Measurements from ENCODE around the gene SLC26A9.

Gene SLC26A9

DNA sequence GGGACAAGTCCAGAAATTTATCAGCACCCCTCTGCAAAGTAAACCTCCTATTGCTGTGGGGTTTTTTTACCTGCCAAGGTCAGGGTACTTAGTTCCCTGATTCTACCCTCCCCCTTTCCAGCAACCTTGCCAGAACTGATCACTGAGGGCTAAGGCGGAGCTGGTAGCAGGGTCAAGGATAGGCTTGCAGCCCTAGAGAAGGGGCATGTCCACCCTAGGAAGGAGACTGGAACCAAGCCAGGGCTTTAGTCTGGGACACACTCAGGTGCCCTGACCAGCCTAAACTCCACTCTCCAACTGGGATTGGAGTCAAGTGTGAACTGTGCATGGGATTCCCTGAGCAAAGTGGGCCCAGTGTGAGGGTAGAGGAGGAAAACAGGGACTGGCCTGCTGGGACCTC is 6.5 kb upstream of the SLC26A9 start:
- no peak overlapping the region for H3K27ac ChIP-seq (replicated peaks)
- TF ChIP-seq GABPA (IDR thresholded peaks at IDR 0.05; ENCODE audit: low read depth) (no peak), POLR2AphosphoS5 (IDR thresholded peaks at IDR 0.05; ENCODE audit: low read depth) (no peak), SPI1 (IDR thresholded peaks at IDR 0.05; ENCODE audit: borderline replicate concordance, low read depth) (no peak), CTCF (IDR thresholded peaks at IDR 0.05; ENCODE audit: insufficient read depth, low read length) (no peak), REST (IDR thresholded peaks at IDR 0.05; ENCODE audit: insufficient replicate concordance, low read depth) (no peak)
- no peak overlapping the region for H3K4me3 ChIP-seq (replicated peaks; ENCODE audit: insufficient read depth, low read length)
- no peak for DNase-seq (ENCODE audit: low read depth in 1 of 2, low spot score in 1 of 2)
- peaks cover 6% of the 10 kb centered on the region for H3K27me3 ChIP-seq (ENCODE audit: insufficient read depth, poor library complexity, severe bottlenecking)

DNA sequence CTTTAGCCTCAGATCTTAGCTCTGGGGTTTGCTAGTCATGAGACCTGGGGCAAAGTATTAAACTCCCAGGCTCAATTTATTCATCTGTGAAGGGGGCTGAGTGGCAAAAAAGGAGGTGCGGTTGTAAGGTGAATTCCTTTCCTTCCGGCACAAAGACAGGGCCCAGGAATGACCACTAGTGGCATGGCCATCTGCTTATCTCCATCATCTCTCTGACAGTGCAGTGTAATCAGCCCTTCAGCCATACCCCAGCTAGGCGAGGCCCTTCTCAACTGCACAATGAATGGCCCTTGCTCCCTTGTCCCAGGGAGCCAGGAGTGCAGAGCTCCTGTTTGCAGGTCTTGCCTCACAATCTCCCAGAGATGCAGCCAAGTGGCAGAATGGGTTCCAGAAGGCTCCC is 5.6 kb upstream of the SLC26A9 start:
- no peak overlapping the region for H3K27ac ChIP-seq (replicated peaks)
- DNase-seq (ENCODE audit: low read depth in 1 of 2, low spot score in 1 of 2): no peak
- no peak overlapping the region for H3K4me3 ChIP-seq (replicated peaks; ENCODE audit: insufficient read depth, low read length)
- no peak for TF ChIP-seq SPI1 (IDR thresholded peaks at IDR 0.05; ENCODE audit: borderline replicate concordance, low read depth)
- no peak for TF ChIP-seq GABPA (IDR thresholded peaks at IDR 0.05; ENCODE audit: low read depth)
- no peak for TF ChIP-seq REST (IDR thresholded peaks at IDR 0.05; ENCODE audit: insufficient replicate concordance, low read depth)
- TF ChIP-seq POLR2AphosphoS5 (IDR thresholded peaks at IDR 0.05; ENCODE audit: low read depth): no peak
- no peak for TF ChIP-seq CTCF (IDR thresholded peaks at IDR 0.05; ENCODE audit: insufficient read depth, low read length)
- H3K27me3 ChIP-seq (ENCODE audit: insufficient read depth, poor library complexity, severe bottlenecking): peaks cover 6% of the 10 kb centered on the region

- DNase-seq (ENCODE audit: low read depth in 1 of 2, low spot score in 1 of 2): peak in 1 of 2 experiments; percentile 31
- Histone ChIP-seq H3K27ac (replicated peaks) (no peak overlapping the region), H3K4me3 (replicated peaks; ENCODE audit: insufficient read depth, low read length) (no peak overlapping the region), H3K27me3 (ENCODE audit: insufficient read depth, poor library complexity, severe bottlenecking) (peaks cover 9% of the 10 kb centered on the region)
- TF ChIP-seq CTCF (IDR thresholded peaks at IDR 0.05; ENCODE audit: insufficient read depth, low read length) (no peak), SPI1 (IDR thresholded peaks at IDR 0.05; ENCODE audit: borderline replicate concordance, low read depth) (peak; percentile 65; the same call in 1 of the 2 replicates), POLR2AphosphoS5 (IDR thresholded peaks at IDR 0.05; ENCODE audit: low read depth) (no peak), GABPA (IDR thresholded peaks at IDR 0.05; ENCODE audit: low read depth) (no peak), REST (IDR thresholded peaks at IDR 0.05; ENCODE audit: insufficient replicate concordance, low read depth) (no peak)
Measured at GRCh38 chr1:205948039-205948438, 4.8 kb upstream of the SLC26A9 start.

Measured in HL-60 (cell line).